OCI-LY7 (cell line): Measurements from ENCODE around the gene LRRC7.

Experiments used
- EZH2phosphoT487 ChIP-seq: fragments of 200-600 bp; sonication (generic); IDR thresholded peaks from 2 replicates; pipeline ENCODE4 v1.6.1; 2018; ENCODE audit warnings: low read depth, borderline replicate concordance, mild to moderate bottlenecking, mixed run types, antibody characterized with exemption, low read length, moderate library complexity, mixed read lengths
- TF ChIP-seq, protein P1 (sequence below): fragments of 200-600 bp; sonication (generic); conservative IDR thresholded peaks from 2 replicates; pipeline ENCODE4 v1.5.1; 2014; ENCODE audit warnings: mild to moderate bottlenecking, antibody characterized with exemption, low read length, moderate library complexity, mixed read lengths

DNA sequence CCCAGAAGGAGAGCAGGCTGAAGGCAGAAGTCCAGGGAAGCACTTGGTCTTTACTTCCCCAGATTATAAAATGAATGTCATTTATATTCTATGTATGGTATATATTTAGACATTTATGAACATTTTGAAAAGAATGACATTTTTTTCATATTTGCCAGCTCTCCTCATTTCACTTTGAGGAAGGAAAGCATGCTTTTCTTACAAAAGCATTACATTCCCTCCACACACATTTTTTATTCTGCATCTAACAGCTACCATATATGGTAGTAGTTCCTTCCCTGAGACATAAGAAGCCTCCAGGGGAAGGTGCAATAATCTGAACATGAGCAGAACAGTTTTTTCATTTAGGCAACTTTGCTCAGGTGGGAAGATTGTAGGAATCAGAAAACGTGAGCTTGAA, 94.0 kb downstream of the LRRC7 start:
- TF ChIP-seq, protein P1, sequence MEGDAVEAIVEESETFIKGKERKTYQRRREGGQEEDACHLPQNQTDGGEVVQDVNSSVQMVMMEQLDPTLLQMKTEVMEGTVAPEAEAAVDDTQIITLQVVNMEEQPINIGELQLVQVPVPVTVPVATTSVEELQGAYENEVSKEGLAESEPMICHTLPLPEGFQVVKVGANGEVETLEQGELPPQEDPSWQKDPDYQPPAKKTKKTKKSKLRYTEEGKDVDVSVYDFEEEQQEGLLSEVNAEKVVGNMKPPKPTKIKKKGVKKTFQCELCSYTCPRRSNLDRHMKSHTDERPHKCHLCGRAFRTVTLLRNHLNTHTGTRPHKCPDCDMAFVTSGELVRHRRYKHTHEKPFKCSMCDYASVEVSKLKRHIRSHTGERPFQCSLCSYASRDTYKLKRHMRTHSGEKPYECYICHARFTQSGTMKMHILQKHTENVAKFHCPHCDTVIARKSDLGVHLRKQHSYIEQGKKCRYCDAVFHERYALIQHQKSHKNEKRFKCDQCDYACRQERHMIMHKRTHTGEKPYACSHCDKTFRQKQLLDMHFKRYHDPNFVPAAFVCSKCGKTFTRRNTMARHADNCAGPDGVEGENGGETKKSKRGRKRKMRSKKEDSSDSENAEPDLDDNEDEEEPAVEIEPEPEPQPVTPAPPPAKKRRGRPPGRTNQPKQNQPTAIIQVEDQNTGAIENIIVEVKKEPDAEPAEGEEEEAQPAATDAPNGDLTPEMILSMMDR: no peak
- TF ChIP-seq EZH2phosphoT487: no peak
